MM.1S (cell line): ENCODE results near the gene FKBP1A.

ENCODE experiments used
- DNase-seq: peaks from one replicate; pipeline ENCODE4 v3.0.0-alpha.2; 2015
- H2AFZ ChIP-seq: fragments of 300-600 bp; sonication (generic); 2 replicates; pipeline ENCODE4 v1.6.0; 2016; ENCODE audit warnings: antibody characterized with exemption, low read length
- H3F3A ChIP-seq: fragments of 300-600 bp; sonication (generic); 2 replicates; pipeline ENCODE4 v1.6.1; 2016; ENCODE audit warnings: mild to moderate bottlenecking, antibody characterized with exemption, low read length, moderate library complexity, mixed read lengths; ENCODE audit not compliant: insufficient read depth
- H3K27ac ChIP-seq: fragments of 300-600 bp; sonication (generic); 2 replicates; pipeline ENCODE4 v1.5.1; 2016; ENCODE audit warnings: mild to moderate bottlenecking, low read length
- H3K27me3 ChIP-seq: fragments of 300-600 bp; sonication (generic); replicated peaks from 2 replicates; pipeline ENCODE4 v1.6.0; 2016; ENCODE audit warnings: low read length; ENCODE audit not compliant: insufficient read depth
- H3K36me3 ChIP-seq: fragments of 300-600 bp; sonication (generic); replicated peaks from 2 replicates; pipeline ENCODE4 v1.6.1; 2016; ENCODE audit warnings: mild to moderate bottlenecking, low read length, mixed read lengths; ENCODE audit not compliant: insufficient read depth
- H3K4me1 ChIP-seq: fragments of 300-600 bp; sonication (generic); 2 replicates; pipeline ENCODE4 v1.6.1; 2016; ENCODE audit warnings: low read length, mixed read lengths
- H3K4me2 ChIP-seq: fragments of 300-600 bp; sonication (generic); 2 replicates; pipeline ENCODE4 v1.6.0; 2016; ENCODE audit warnings: low read depth, low read length
- H3K4me3 ChIP-seq: fragments of 300-600 bp; sonication (generic); 2 replicates; pipeline ENCODE4 v1.5.1; 2016; ENCODE audit warnings: low read length, mixed read lengths
- H3K79me2 ChIP-seq: fragments of 300-600 bp; sonication (generic); 2 replicates; pipeline ENCODE4 v1.6.1; 2016; ENCODE audit warnings: mixed run types, low read length, mixed read lengths
- H3K9ac ChIP-seq: fragments of 300-600 bp; sonication (generic); 2 replicates; pipeline ENCODE4 v1.6.1; 2016; ENCODE audit warnings: low read length, mixed read lengths
- H3K9me2 ChIP-seq: fragments of 300-600 bp; sonication (generic); replicated peaks from 2 replicates; pipeline ENCODE4 v1.6.1; 2016; ENCODE audit warnings: mild to moderate bottlenecking, low read length, mixed read lengths; ENCODE audit not compliant: insufficient read depth
- H3K9me3 ChIP-seq: fragments of 300-600 bp; sonication (generic); replicated peaks from 2 replicates; pipeline ENCODE4 v1.6.1; 2016; ENCODE audit warnings: mild to moderate bottlenecking, low read length, mixed read lengths; ENCODE audit not compliant: insufficient read depth
- H4K20me1 ChIP-seq: fragments of 300-600 bp; sonication (generic); 2 replicates; pipeline ENCODE4 v1.6.1; 2016; ENCODE audit warnings: mild to moderate bottlenecking, low read length, moderate library complexity, mixed read lengths; ENCODE audit not compliant: insufficient read depth
- EZH2 ChIP-seq: fragments of 300-600 bp; sonication (generic); optimal IDR thresholded peaks from 2 replicates; pipeline ENCODE3; 2017; ENCODE audit warnings: low read depth, mild to moderate bottlenecking, antibody characterized with exemption, low read length, mixed read lengths
- EZH2phosphoT487 ChIP-seq: fragments of 300-600 bp; sonication (generic); IDR thresholded peaks from 2 replicates; pipeline ENCODE4 v1.6.1; 2018; ENCODE audit warnings: antibody characterized with exemption, low read length
- TF ChIP-seq, protein P1 (sequence below): fragments of 300-600 bp; sonication (generic); IDR thresholded peaks from 2 replicates; pipeline ENCODE4 v1.5.1; 2016; ENCODE audit warnings: antibody characterized with exemption, low read length, mixed read lengths

Gene FKBP1A

DNA sequence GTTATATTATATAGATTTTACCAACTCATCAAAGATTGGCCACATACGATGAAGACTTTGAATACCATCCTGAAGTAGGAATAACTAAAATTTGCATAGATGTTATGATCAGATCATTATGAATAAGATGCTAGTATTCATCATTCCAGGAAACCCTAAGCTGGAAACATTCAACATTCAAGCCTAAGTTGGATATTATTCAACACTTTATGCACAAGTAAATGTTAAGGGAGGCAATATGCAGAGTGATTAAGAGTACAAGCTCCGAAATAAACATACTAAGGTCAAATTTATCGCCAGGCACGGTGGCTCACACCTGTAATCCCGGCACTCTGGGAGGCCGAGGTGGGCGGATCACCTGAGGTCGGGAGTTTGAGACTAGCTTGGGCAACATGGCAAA is 43.4 kb upstream of the FKBP1A start:
- no peaks in the 10 kb centered on the region for H3K9me2 ChIP-seq
- H3K27ac ChIP-seq, result no peak overlapping the region
- no peak overlapping the region for H3K9ac ChIP-seq
- no peak for DNase-seq
- H3K79me2 ChIP-seq, result no peaks in the 10 kb centered on the region
- H4K20me1 ChIP-seq, result peaks cover 8% of the 10 kb centered on the region; the same call in 1 of the 2 replicates
- TF ChIP-seq EZH2, result no peak
- TF ChIP-seq, protein P1, sequence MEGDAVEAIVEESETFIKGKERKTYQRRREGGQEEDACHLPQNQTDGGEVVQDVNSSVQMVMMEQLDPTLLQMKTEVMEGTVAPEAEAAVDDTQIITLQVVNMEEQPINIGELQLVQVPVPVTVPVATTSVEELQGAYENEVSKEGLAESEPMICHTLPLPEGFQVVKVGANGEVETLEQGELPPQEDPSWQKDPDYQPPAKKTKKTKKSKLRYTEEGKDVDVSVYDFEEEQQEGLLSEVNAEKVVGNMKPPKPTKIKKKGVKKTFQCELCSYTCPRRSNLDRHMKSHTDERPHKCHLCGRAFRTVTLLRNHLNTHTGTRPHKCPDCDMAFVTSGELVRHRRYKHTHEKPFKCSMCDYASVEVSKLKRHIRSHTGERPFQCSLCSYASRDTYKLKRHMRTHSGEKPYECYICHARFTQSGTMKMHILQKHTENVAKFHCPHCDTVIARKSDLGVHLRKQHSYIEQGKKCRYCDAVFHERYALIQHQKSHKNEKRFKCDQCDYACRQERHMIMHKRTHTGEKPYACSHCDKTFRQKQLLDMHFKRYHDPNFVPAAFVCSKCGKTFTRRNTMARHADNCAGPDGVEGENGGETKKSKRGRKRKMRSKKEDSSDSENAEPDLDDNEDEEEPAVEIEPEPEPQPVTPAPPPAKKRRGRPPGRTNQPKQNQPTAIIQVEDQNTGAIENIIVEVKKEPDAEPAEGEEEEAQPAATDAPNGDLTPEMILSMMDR, result no peak
- no peak for TF ChIP-seq EZH2phosphoT487
- no peak overlapping the region for H3K4me2 ChIP-seq
- no peaks in the 10 kb centered on the region for H3K36me3 ChIP-seq
- peaks cover 4% of the 10 kb centered on the region for H3F3A ChIP-seq
- H3K9me3 ChIP-seq, result no peaks in the 10 kb centered on the region
- H2AFZ ChIP-seq, result no peak overlapping the region
- H3K4me1 ChIP-seq, result peaks cover 11% of the 10 kb centered on the region
- H3K27me3 ChIP-seq, result peaks cover 23% of the 10 kb centered on the region; the same call in 1 of the 2 replicates
- no peak overlapping the region for H3K4me3 ChIP-seq

DNA sequence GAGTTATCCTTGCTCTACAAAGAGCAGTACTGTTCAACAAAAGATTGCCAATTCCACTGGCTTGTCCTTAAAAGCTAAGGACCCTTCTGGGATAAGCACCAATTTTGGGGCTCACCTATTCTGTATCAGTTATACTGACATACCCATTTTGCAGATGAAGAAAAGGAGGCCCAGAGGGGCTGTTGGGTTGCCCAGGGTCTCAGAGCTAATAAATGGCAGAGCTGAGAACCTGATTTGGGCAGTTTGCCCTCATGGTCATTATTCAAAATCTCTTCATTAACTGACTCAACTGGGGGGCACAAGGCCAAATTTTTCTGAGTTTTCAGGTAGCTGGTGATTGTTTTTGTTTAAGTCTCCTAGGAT is 42.5 kb upstream of the FKBP1A start:
- no peaks in the 10 kb centered on the region for H3K79me2 ChIP-seq
- DNase-seq, result no peak
- H3K4me1 ChIP-seq, result peaks cover 11% of the 10 kb centered on the region
- no peaks in the 10 kb centered on the region for H3K9me3 ChIP-seq
- no peak overlapping the region for H3K4me3 ChIP-seq
- H4K20me1 ChIP-seq, result peaks cover 8% of the 10 kb centered on the region; the same call in 1 of the 2 replicates
- no peak overlapping the region for H3K27ac ChIP-seq
- no peaks in the 10 kb centered on the region for H3K9me2 ChIP-seq
- H3K36me3 ChIP-seq, result no peaks in the 10 kb centered on the region
- H3K9ac ChIP-seq, result no peak overlapping the region
- H3K27me3 ChIP-seq, result peaks cover 25% of the 10 kb centered on the region; the same call in 1 of the 2 replicates
- no peak overlapping the region for H2AFZ ChIP-seq
- H3F3A ChIP-seq, result peaks cover 4% of the 10 kb centered on the region
- no peak overlapping the region for H3K4me2 ChIP-seq
- TF ChIP-seq EZH2phosphoT487 (no peak), EZH2 (no peak)
- TF ChIP-seq, protein P1, result no peak

DNA sequence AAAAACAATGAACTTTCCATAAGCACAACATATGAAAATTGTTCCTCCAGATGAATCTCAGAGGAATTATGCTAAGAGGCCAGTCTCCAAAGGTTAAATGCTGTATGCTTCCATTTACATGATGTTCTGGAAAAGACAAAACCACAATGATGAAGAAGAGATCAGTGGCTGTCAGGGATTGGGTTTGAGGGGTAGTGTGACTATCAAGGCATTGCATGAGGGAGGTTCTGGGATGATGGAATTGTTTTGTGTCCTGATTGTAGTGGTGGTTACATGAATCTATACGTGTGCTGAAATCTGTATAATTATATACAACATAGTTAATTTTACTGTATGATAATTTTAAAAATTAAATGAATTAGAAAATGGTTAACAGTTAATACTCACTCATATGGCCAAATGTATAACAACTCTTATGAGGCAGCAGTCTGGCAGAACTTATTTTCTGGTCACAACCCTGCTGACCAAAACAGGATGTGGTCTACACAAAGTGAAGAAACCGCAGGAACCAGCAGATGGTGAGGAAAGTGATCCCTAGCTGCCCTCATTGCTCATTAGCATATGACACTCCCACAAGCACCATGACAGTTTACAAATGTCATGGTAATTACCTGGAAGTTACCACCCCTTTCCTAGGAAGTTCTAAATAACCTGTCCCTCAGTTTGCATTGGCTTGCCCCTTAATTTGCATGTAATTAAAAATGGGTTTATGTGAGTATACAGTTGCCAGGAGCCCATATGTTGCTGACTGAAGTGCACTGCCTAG is 41.9 kb upstream of the FKBP1A start:
- Histone ChIP-seq H3K79me2 (no peaks in the 10 kb centered on the region), H3F3A (peaks cover 4% of the 10 kb centered on the region), H4K20me1 (peaks cover 8% of the 10 kb centered on the region; the same call in 1 of the 2 replicates), H3K9ac (no peak overlapping the region), H3K4me2 (peak overlapping the region; percentile 48), H3K27me3 (peaks cover 30% of the 10 kb centered on the region; the same call in 1 of the 2 replicates), H3K9me3 (no peaks in the 10 kb centered on the region), H3K4me3 (no peak overlapping the region), H3K4me1 (peaks cover 11% of the 10 kb centered on the region), H2AFZ (no peak overlapping the region), H3K9me2 (no peaks in the 10 kb centered on the region), H3K36me3 (no peaks in the 10 kb centered on the region), H3K27ac (no peak overlapping the region)
- no peak for TF ChIP-seq EZH2phosphoT487
- no peak for TF ChIP-seq EZH2
- TF ChIP-seq, protein P1, result no peak
- DNase-seq, result peak; percentile 93
